Breast epithelium (tissue), 4 donors: ENCODE results near the gene KRT10. TPM values are rescaled to one million over a fixed set of nuclear protein-coding genes. Genes with fewer than 3 reads are reported as not detected.

Source experiments
- DNase-seq, 2 donors: peaks; one replicate each; pipeline ENCODE4 v3.0.0-alpha.2; 2019; ENCODE audit warnings: low spot score in 2 of 2
- H3K27ac ChIP-seq, 2 donors: fragments of 200-600 bp; sonication (generic) in 1 of 2; one replicate each; pipeline ENCODE4 v1.5.1; 2016 to 2019; ENCODE audit warnings: mild to moderate bottlenecking in 1 of 2
- H3K27me3 ChIP-seq, 2 donors: fragments of 200-600 bp; sonication (generic) in 1 of 2; one replicate each; pipeline versions ENCODE4 v1.5.1 to v1.6.0; 2017 to 2019; ENCODE audit warnings: control low read depth in 1 of 2, mild to moderate bottlenecking in 1 of 2
- H3K36me3 ChIP-seq: fragments of 200-600 bp; one replicate; pipeline ENCODE4 v1.5.1; 2019
- H3K4me1 ChIP-seq, 2 donors: fragments of 200-600 bp; sonication (generic); one replicate each; pipeline ENCODE4 v1.5.1; 2016 to 2019; ENCODE audit warnings: control low read depth in 1 of 2
- H3K4me3 ChIP-seq, 3 donors: fragments of 200-600 bp; sonication (generic); 1 replicate in 2 of 3; 2 replicates in 1 of 3; pipeline ENCODE4 v1.5.1; 2016 to 2019; ENCODE audit warnings: mild to moderate bottlenecking in 3 of 3, moderate library complexity in 2 of 3
- H3K9me3 ChIP-seq, 2 donors: fragments of 200-600 bp; sonication (generic) in 1 of 2; one replicate each; pipeline ENCODE4 v1.5.1; 2016 to 2019; ENCODE audit warnings: control low read depth in 1 of 2
- POLR2A ChIP-seq: fragments of 450-650 bp; IDR thresholded peaks from one replicate; pipeline ENCODE4 v1.6.1; 2016; ENCODE audit warnings: antibody characterized with exemption, mild to moderate bottlenecking, moderate library complexity
- POLR2AphosphoS5 ChIP-seq, 3 donors: sonication (generic); formaldehyde crosslinking; IDR thresholded peaks; one replicate each; pipeline ENCODE4 v1.6.1; 2017; ENCODE audit warnings: antibody characterized with exemption in 3 of 3
- intact Hi-C: fragments of 100-400 bp; cut with DNase I; formaldehyde crosslinking; loops from one replicate; pipeline ENCODE4 v1.15.1; 2023; ENCODE audit warnings: low total_unique reads
- total RNA-seq, 3 donors: library from RNA; depleted of rRNA; stranded (reverse); fragments of >200 nt; gene quantifications; one replicate each; pipeline ENCODE4 v1.1.0, GENCODE V29; 2016
- TF ChIP-seq, protein P1 (sequence below), 3 donors: fragments of 450-650 bp; IDR thresholded peaks; one replicate each; pipeline ENCODE4 v1.5.1; 2016 to 2017; ENCODE audit warnings: antibody characterized with exemption in 3 of 3, mild to moderate bottlenecking in 3 of 3, moderate library complexity in 3 of 3

KRT10 gene
- total RNA-seq = 10 to 100 TPM in 1 of 3 donors, 1 to 10 TPM in 2; 6.2 to 14.7 (median 7.6) TPM

DNA sequence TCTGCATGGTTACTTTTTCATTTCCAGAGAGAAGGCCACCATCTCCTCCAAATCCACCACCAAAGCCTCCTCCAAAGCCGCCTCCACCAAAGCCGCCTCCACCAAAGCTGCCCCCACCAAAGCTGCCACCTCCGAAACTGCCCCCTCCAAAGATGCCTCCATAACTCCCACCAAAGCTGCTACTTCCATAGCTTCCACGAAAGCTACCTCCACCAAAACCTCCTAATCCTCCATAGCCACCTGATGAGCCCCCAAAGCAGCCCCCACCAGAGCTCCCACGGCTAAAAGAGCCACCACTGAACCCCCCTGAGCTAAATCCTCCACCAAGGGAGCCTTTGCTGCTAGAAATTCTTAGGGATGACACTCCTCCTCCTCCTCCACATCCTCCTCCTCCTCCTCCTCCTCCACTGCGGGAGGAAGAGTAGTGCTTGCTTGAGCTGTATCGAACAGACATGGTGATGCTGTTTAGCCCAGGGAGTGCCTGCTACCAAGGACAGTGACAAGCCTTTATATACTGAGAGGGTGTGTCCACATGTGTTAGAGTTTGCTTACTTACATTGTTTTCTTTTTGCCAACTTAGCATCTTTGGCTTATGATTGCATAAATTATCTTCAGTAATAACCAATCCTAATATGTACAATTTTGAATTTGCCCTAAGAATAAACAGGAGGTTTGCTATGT, at the start of gene KRT10:
Gene KRT10, minus strand, starts transcription at position 483 of the 681 bp plus-strand sequence. Its CDS starts 29 bp downstream, at position 454.
- DNase-seq = no peak
- no peak within 1 kb of the TSS for H3K4me3 ChIP-seq

DNA sequence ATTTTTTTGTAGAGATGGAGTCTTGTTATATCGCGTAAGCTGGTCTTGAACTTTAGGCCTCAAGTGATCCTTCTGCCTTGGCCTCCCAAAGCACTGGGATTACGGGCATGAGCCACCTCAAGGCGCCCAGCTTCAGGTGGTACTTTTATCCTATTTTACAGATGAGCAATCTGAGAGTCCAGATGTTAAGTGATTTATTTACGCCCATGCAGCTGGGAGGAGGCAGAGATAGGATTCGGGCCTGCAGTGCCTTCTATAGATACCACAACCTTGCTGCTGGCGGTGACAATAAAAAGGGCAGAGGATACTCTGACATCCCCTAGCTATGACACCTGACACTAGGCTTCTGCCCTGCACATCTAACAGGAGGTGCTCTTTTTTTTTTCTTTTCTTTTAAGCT, 48.9 kb upstream of the KRT10 start:
- H3K4me3 ChIP-seq = no peak overlapping the region
- H3K4me1 ChIP-seq = no peaks in the 10 kb centered on the region
- no peaks in the 10 kb centered on the region for H3K27me3 ChIP-seq
- TF ChIP-seq POLR2A (no peak), POLR2AphosphoS5 (IDR thresholded peaks at IDR 0.05) (no peak)
- TF ChIP-seq, protein P1, sequence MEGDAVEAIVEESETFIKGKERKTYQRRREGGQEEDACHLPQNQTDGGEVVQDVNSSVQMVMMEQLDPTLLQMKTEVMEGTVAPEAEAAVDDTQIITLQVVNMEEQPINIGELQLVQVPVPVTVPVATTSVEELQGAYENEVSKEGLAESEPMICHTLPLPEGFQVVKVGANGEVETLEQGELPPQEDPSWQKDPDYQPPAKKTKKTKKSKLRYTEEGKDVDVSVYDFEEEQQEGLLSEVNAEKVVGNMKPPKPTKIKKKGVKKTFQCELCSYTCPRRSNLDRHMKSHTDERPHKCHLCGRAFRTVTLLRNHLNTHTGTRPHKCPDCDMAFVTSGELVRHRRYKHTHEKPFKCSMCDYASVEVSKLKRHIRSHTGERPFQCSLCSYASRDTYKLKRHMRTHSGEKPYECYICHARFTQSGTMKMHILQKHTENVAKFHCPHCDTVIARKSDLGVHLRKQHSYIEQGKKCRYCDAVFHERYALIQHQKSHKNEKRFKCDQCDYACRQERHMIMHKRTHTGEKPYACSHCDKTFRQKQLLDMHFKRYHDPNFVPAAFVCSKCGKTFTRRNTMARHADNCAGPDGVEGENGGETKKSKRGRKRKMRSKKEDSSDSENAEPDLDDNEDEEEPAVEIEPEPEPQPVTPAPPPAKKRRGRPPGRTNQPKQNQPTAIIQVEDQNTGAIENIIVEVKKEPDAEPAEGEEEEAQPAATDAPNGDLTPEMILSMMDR (IDR thresholded peaks at IDR 0.05) = no peak
- H3K9me3 ChIP-seq = no peaks in the 10 kb centered on the region
- no peak for DNase-seq
- intact Hi-C loops = no loop called here
- no peak overlapping the region for H3K27ac ChIP-seq
- no peaks in the 10 kb centered on the region for H3K36me3 ChIP-seq

More for the DNA sequence above, at the start of gene KRT10:
- no peak for TF ChIP-seq POLR2AphosphoS5 (IDR thresholded peaks at IDR 0.05)
- TF ChIP-seq, protein P1 (IDR thresholded peaks at IDR 0.05) = no peak
- no peak for TF ChIP-seq POLR2A
- H3K9me3 ChIP-seq = no peaks in the 10 kb centered on the region
- no peaks in the 10 kb centered on the region for H3K36me3 ChIP-seq
- no peak within 1 kb of the TSS for H3K27ac ChIP-seq
- intact Hi-C loops = no loop called here
- H3K27me3 ChIP-seq = no peaks in the 10 kb centered on the region
- no peaks in the 10 kb centered on the region for H3K4me1 ChIP-seq

DNA sequence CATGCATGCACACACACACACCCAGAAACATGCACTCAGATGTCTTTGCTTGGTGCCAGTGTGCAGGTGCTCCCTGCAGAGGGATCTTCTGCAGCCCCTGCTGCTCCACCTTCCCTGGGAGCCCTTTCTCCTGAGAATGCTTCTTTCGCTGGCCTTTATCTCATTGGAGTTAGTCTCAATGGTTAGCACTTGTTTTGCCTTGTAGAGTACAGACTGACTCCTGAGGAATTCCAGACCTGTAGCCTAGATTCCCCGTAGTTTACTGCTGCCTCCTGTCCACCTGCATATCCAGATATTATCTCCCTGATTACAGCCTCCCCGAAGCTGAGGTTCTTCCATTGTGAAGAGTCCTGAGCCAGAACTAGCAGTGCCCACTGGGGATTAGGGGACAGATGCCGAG, 47.7 kb upstream of the KRT10 start:
- Histone ChIP-seq H3K4me1 (no peaks in the 10 kb centered on the region), H3K27me3 (no peaks in the 10 kb centered on the region), H3K9me3 (no peaks in the 10 kb centered on the region), H3K27ac (no peak overlapping the region), H3K4me3 (no peak overlapping the region), H3K36me3 (no peaks in the 10 kb centered on the region)
- TF ChIP-seq, protein P1 (IDR thresholded peaks at IDR 0.05) = no peak
- TF ChIP-seq POLR2A = no peak
- TF ChIP-seq POLR2AphosphoS5 (IDR thresholded peaks at IDR 0.05) = no peak
- no peak for DNase-seq
- intact Hi-C loops = no loop called here

DNA sequence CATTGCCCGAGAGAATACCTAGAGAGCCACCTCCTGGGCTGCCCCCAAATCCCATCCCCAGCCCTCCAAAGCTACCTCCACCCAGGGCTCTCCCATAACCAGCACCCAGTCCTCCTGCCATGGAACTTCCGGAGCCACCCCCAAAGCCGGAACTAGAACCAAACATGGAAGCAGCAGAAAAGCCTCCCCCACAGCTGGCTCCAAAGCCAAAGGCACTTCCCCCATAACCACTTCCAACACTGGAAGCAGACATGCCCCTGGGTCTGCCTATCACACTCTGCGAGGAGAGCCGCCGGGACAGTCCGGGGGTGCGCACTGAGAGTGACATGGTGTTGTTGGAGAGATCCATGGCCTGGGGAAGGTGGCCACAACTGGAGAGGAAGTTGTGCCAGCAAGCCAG, 44.4 kb upstream of the KRT10 start, which contains the start of gene KRT12:
Gene KRT12, minus strand, starts transcription at position 386 of the 400 bp plus-strand sequence. Its CDS starts 37 bp downstream, at position 349.
- intact Hi-C loops = no loop called here
- Histone ChIP-seq H3K27me3 (no peaks in the 10 kb centered on the region), H3K27ac (no peak within 1 kb of the TSS), H3K9me3 (no peaks in the 10 kb centered on the region), H3K36me3 (no peaks in the 10 kb centered on the region), H3K4me1 (no peaks in the 10 kb centered on the region), H3K4me3 (no peak within 1 kb of the TSS)
- no peak for DNase-seq
- TF ChIP-seq, protein P1 (IDR thresholded peaks at IDR 0.05) = no peak
- TF ChIP-seq POLR2AphosphoS5 (IDR thresholded peaks at IDR 0.05) = no peak
- TF ChIP-seq POLR2A = no peak

DNA sequence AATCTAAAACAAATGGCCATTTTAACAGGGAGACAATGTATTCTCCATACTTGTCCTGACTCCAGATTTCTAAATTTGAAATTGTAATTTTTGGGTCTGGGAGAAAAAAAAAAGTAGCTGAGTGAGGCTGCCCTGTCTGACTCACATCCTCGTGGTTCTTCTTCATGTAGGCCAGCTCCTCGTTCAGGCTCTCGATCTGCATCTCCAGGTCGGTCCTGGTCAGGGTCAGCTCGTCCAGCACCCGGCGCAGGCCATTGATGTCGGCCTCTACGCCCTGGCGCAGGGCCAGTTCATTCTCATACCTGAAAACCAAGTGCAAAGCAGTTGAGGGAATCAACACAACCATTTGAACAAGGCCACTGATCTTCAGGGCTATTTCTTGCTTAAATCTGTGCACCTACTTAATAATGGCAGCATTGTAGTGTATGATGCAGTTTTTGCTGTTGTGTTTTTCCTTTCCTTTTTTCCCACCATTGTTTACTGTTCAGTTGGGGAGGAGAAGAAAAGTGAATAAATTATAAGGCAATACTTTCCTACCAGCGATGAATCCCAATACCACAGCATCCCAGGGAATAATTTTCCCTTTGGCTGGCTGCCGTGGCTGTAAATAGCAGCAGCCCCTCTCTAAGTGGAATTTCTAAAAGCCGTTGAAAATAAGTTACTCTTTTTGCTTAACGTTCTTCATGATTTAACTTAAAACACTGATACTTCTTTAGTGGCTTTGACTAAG, 42.4 kb upstream of the KRT10 start:
- TF ChIP-seq, protein P1 (IDR thresholded peaks at IDR 0.05) = no peak
- TF ChIP-seq POLR2AphosphoS5 (IDR thresholded peaks at IDR 0.05) (no peak), POLR2A (no peak)

More for the DNA sequence above, 42.4 kb upstream of the KRT10 start:
- Histone ChIP-seq H3K36me3 (no peaks in the 10 kb centered on the region), H3K9me3 (no peaks in the 10 kb centered on the region), H3K27me3 (no peaks in the 10 kb centered on the region), H3K27ac (no peak overlapping the region), H3K4me3 (no peak overlapping the region), H3K4me1 (no peaks in the 10 kb centered on the region)
- DNase-seq = no peak
- intact Hi-C loops = no loop called here
